ENCODE measurements around the gene RHOH.
"Not testable (repeated sequence)": the region's sequence is repeated elsewhere in the genome, so short reads cannot be mapped to it uniquely, and the experiment has no call there.

Gene RHOH

DNA sequence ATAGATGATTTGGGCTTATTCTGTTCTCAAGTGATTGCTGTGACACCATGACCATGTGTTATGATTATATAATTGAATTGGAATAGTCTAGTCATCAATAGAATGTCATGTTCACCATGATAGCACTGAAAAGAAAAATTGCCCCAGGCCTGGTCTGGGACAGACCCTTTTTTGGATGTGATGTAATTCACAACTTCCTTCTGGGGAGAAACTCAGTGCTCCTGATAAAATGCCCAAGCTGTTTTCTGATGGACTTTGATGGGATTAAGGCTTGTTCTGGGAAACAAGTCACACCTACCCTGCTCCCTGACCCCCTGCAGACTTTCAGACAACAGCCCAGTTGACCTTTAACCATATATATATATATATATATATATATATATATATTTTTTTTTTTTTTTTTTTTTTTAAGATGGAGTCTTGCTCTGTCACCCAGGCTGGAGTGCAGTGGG lies 65.3 kb downstream of the RHOH start:
- DNase-seq (ENCODE audit: low spot score), result no peak

DNA sequence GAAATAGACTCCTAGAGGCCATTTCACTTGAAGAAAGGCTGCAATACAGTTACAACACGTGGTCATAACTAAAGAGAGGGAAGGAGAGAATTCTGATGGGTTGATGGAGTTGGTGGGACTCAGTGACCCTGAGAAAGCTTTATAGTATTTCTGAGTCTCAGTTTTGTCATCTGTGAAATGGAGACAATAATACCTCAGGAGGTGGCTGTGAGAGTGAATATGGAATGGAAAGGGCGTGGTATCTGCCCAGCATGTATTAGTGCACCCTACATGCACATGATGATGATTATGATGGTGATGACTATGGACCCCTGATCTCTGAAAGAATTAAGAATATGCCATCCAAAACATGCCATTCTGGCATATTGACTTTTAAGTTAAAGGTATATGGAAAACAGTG lies 66.0 kb downstream of the RHOH start:
- DNase-seq (ENCODE audit: low spot score), result no peak

- DNase-seq (ENCODE audit: low spot score), result no peak
Observed at GRCh38 chr4:40264497-40264896, 67.7 kb downstream of the RHOH start.

DNA sequence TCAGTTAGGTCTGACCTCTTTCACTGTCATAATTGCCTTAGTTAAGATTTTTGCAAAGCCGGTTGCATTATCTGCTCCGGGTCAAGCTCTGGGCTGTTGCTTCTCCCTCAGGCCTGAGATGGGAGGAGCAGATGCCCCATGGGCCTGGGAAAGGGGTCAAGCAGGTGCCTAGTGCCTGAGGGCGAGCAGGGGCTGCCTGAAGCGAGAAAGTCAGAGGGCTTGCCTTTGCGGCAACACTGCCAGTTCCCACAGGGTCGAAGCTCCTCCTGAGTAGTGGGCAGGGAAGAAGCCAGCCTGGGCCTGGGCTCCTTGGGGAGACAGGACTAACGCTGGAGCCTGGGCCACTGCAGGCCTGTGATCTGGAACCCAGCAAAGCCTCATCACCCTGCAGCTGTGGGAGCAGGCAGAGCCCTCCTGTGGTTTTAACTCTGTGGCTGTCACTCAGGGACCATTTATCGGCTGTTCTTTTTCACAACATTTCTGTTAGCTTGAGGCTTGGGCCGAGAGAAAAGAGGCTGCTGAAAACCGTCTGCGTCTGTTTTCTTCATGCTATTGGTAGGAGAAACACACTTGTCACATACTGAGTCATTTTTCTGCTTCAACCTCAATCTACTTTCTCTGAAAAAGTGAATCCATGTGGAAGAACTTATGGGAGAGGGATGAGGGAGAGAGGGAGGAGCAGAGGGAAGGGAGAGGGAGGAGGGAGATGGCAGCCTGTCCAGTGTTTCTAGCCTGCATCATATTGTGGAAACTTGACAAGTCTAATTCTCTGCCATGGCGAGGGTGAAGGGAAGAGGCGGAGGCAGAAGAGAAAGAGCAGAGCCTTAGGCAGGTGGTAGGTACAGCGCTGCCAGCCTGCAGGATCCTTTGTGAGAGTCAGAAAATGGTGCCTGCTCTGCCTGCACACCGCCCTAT lies 68.4 kb downstream of the RHOH start:
- no peak for DNase-seq (ENCODE audit: low spot score)

DNA sequence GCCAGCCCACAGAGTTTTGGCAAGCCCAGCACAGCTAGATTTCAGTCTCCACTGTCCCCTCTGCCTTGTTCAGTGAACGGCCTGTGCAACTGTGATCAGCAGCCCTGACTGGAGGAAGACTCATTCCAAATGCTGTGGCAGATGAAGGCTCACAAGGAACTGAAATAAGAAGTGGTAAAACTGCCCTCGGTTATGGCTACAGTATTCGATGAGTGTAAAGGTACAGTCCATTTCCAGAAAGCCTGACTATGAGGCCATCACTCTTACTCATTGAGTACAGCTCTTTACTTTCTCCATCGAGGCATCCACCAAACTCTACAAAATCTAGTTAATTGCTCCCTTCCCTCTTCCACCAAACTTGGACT lies 69.1 kb downstream of the RHOH start:
- DNase-seq (ENCODE audit: low spot score), result no peak

- no peak for DNase-seq (ENCODE audit: low spot score)
Observed at GRCh38 chr4:40269133-40269532, 72.3 kb downstream of the RHOH start.

- no peak for DNase-seq (ENCODE audit: low spot score)
Observed at GRCh38 chr4:40270609-40271008, 73.8 kb downstream of the RHOH start.

DNA sequence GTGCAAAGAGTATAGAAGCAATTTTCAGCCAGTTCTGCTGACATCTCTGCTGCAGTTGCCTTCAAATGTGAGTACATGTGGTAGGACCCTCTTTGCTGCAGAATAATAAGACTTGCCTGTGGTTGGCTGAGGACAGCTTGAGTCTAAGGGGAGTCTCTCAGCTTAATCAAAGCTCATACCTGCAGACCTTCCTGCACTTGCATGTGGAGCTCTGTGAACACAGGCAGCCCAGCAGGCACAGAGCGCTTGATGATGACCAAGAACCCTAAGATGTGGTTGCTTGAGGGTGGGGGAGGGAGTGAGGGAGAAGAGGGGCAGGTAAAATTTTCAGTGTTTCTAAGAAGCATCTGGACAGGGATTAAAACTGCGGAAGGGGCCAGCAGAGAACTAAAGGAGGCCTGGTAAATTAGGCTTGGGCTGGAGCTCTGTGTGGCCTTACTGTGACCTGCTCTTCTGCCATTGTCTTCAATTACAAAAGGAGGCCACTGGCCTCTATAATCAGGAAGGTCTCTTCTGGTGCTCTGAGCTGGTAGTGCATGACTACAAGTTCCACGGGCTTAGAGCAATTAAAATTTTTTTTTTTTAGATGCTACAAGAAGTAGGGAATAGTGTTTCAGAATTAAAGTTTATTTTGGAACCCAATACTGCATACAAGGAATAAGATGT lies 78.4 kb downstream of the RHOH start:
- DNase-seq (ENCODE audit: low spot score), result no peak

DNA sequence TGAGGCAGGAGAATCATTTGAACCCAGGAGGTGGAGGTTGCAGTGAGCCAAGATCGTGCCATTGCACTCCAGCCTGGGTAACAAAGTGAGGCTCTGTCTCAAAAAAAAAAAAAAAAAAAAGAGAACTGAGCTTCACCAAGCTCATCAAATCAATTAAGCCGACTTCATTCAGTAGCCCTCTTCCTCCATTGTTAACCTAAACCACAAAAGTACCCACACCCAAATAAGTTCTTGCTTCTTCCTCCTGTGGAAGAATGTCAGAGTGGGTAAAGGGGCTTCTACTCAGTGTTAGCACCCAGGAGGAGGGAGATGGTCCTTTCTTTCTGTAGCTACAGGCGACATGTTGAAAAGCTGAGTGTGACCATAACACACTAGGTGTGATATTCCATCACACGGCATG lies 79.7 kb downstream of the RHOH start:
- DNase-seq (ENCODE audit: low spot score), result no peak

GRCh38 chr4:40280586-40280985 lies 83.8 kb downstream of the RHOH start:
- DNase-seq (ENCODE audit: low spot score), result no peak

DNA sequence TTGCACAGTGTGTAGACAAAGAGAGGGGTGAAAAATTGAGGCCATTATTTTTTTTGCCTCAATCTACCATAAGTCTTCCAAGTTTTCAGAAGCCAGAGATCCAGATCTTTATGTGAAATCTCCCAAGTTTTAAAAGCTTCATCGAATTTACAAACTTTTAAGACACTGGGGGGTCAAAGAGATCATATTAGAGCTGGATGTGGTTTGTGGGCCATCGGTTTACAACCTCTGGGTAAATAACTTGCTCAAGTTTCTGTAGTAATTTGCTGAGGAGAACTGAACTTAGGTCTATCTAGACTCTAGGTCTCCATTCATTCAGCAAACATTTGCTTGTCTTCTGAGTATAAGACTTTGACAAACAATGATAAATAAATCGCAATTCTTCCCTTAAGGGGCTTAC lies 84.3 kb downstream of the RHOH start:
- no peak for DNase-seq (ENCODE audit: low spot score)

DNA sequence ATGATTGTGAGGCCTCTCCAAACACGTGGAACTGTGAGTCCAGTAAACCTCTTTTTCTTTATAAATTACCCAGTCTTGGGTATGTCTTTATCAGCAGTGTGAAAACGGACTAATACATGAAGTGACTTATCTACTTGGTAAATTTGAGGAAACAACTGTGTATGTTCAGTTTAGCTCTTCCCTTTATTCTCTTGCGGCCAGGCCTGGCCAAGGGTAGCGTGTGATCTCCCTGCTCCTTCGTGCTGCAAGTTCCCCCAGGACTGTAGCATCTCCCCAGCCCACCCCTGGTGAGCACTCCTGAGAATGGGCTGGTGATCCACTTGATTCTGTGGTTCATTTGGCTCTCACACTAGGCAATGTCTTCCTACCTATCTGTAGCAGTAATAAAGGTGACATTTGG lies 85.1 kb downstream of the RHOH start:
- no peak for DNase-seq (ENCODE audit: low spot score)

GRCh38 chr4:40282857-40283256 lies 86.0 kb downstream of the RHOH start:
- not testable (repeated sequence) for DNase-seq (ENCODE audit: low spot score)

GRCh38 chr4:40283413-40283812 lies 86.6 kb downstream of the RHOH start:
- DNase-seq (ENCODE audit: low spot score), result no peak

DNA sequence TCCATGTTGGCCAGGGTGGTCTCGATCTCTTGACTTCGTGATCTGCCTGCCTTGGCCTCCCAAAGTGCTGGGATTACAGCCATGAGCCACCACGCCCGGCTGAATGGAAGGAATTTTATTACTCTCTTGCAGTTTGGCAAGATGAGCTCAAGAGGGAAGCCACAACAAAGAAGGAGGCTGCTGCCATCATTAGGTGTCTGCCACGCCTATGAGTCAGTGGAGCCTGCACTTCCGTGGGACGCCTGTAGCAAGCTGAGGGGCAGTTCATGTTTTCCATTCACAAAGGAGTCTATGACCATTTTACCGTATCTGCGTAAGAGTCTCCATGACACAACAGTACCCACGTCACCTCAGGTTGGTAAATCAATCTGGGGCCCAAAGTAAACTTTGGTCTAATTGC lies 87.1 kb downstream of the RHOH start:
- DNase-seq (ENCODE audit: low spot score), result peak; percentile 66

DNA sequence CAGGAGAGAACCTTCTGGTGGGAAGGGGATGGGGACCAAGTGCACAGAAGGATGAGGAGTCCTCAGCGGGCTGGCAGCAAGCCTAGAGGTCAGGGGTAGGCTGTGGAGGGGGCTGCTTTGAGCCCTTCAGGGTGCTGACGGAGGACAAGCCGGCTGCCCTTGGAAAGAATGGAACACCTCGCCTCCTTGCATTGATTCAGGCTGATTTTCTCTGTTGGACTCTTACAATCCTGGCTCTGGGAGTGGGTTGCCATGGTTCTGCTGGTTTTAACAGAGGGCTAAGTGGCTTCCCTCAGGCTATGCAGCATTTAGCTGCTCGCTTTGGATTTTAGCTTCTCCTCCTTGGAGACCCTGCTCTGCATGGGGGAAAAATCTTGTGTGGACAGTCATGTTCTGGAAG lies 88.9 kb downstream of the RHOH start:
- no peak for DNase-seq (ENCODE audit: low spot score)

DNA sequence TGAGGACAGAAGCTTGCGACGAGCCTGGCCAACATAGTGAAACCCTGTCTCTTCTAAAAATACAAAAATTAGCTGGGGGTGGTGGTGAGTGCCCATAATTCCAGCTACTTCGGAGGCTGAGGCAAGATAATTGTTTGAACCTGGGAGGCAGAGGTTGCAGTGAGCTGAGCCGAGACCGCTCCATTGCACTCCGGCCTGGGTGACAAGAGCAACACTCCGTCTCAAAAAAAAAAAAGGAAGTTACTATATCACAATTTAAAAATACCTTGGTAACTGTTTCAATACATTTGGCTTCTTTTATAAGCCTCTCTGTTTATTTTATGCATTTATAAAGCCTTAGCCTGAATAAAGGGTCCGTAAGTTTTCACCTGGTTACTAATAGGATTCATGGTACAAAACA lies 91.7 kb downstream of the RHOH start:
- DNase-seq (ENCODE audit: low spot score), result no peak

GRCh38 chr4:40289366-40290188 lies 92.7 kb downstream of the RHOH start:
- no peak for DNase-seq (ENCODE audit: low spot score)

DNA sequence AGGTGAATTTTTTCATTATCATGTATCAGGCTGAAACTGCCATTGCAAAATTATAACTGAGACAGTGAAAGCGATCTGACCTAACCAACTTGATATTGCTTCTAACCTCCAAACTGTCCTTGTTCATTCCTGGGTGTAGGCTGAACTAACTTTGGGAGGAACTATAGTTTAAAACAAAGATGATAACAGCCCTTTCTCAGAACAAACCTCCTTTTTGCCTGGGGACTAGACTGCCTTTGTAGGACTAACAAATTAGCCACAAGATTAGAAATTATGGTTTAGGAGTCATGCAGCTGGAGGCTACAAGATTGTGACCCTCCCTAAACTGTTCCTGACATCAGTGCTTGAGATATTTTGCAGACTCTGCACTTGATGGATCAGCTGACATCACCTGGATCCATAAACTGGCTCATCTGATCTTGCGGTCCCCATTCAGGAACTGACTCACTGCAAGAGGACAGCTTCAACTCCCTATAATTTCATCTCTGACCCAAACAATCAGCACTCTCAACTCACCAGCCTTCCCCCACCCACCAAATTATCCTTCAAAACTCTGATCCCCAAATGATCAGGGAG lies 93.9 kb downstream of the RHOH start:
- DNase-seq (ENCODE audit: low spot score), result peak; percentile 19

DNA sequence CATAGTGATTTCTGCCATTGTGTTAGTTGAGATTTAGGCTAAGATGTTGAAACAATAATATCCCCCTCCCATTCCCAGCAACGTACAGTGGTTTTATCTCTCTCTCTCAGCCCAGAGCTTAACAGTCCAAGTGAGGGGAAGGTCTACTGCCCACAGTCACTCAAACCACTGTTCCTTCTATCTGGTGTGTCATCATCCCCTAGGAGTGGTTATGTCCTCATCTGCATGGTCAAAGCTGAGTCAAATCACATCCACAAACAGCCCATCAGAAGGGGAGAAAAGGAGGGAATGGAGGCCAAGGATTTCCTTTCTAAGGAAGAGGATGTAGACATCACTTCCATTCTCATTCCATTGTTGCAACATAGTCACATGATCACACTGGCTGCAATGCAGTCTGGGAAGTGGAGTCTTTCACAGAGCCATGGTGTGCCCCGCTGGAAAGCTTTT lies 95.5 kb downstream of the RHOH start:
- peak; percentile 40 for DNase-seq (ENCODE audit: low spot score)

DNA sequence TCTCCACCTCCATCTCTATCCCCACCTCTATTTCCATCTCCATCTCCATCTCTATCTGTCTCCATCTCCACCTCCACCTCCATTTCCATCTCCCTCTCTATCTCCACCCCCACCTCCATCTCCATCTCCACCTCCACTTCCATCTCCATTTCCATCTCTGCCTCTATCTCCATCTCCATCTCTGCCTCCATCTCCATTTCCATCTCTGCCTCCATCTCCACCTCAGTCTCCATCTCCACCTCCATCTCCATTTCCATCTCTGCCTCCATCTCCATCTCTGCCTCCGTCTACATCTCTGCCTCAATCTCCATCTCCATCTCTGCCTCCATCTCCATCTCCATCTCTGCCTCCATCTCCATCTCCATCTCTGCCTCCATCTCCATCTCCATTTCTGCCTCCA lies 97.5 kb downstream of the RHOH start:
- no peak for DNase-seq (ENCODE audit: low spot score)

- DNase-seq (ENCODE audit: low spot score), result not testable (repeated sequence)
Observed at GRCh38 chr4:40295030-40295429, 98.2 kb downstream of the RHOH start.
